Upper lobe of right lung (tissue), 1 donor: ENCODE results near the gene BICDL1. TPM values are rescaled to one million over a fixed set of nuclear protein-coding genes. Genes with fewer than 3 reads are reported as not detected.

Experiments
- ATAC-seq: fragments of 200-7000 bp; cut with Tn5 transposase; one replicate; pipeline ENCODE4 v1.9.1; 2020; ENCODE audit warnings: mild to moderate bottlenecking, moderate library complexity
- DNase-seq: peaks from one replicate; pipeline ENCODE4 v3.0.0-alpha.2; 2020
- H3K27ac ChIP-seq: fragments of 200-600 bp; one replicate; pipeline ENCODE4 v1.8.0; 2022
- H3K27me3 ChIP-seq: fragments of 200-600 bp; one replicate; pipeline ENCODE4 v1.8.0; 2022; ENCODE audit warnings: mild to moderate bottlenecking
- H3K36me3 ChIP-seq: fragments of 200-600 bp; one replicate; pipeline ENCODE4 v1.8.0; 2022
- H3K4me1 ChIP-seq: fragments of 200-600 bp; one replicate; pipeline ENCODE4 v1.8.0; 2022
- H3K4me3 ChIP-seq: fragments of 200-600 bp; one replicate; pipeline ENCODE4 v1.8.0; 2022; ENCODE audit warnings: mild to moderate bottlenecking
- H3K9me3 ChIP-seq: fragments of 200-600 bp; one replicate; pipeline ENCODE4 v1.8.0; 2022
- intact Hi-C: fragments of 100-400 bp; cut with DNase I; formaldehyde crosslinking; loops from one replicate; pipeline ENCODE4 v1.11.0; 2022
- total RNA-seq: library from RNA; stranded (reverse); fragmentation: NEBNext Ultra II Directional; extraction: Animal tissue kit (Norgen Biotek cat#: 25700); gene quantifications from one replicate; pipeline ENCODE4 v1.2.1, GENCODE V29; 2021
- TF ChIP-seq, protein P1 (sequence below): fragments of 200-600 bp; IDR thresholded peaks from one replicate; pipeline ENCODE4 v1.8.0; 2022; ENCODE audit warnings: antibody characterized with exemption
- donor health status: DM: no; HTN: yes; CAD: no; lungs with severe emphysema.

The BICDL1 gene
- total RNA-seq, 1 donor from 2014 or later: 20.6 TPM

DNA sequence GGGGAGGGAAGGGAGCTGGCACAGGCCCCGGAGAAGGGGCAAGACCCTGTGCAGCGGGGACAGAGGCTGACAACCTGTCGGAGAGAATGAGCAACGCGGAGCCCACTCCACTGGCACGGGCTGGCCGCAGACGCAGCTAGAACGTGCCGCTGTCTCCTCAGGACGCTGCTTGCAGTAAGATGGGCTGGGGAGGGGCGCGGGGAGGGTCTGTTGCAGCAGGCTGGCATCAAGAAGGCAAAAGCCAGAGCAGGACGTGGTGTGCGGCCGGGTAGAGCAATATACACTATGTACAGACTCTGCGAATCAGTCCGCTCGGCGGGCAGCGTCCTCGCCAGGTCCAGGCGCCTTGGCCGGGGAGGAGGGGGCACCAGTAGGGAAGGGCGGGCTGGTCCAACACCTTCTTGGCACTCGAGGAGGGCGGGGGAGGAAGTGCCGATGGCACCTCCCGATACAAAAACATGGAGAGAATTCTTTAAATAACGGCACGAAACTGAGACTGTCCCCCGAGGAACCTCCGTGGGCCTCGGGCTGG, 107.7 kb downstream of the BICDL1 start:
- Histone ChIP-seq H3K4me3 (no peak overlapping the region), H3K9me3 (no peaks in the 10 kb centered on the region), H3K4me1 (peaks cover 14% of the 10 kb centered on the region), H3K27ac (no peak overlapping the region), H3K27me3 (no peaks in the 10 kb centered on the region), H3K36me3 (peaks cover 53% of the 10 kb centered on the region)
- intact Hi-C loops: no loop called here
- TF ChIP-seq, protein P1, sequence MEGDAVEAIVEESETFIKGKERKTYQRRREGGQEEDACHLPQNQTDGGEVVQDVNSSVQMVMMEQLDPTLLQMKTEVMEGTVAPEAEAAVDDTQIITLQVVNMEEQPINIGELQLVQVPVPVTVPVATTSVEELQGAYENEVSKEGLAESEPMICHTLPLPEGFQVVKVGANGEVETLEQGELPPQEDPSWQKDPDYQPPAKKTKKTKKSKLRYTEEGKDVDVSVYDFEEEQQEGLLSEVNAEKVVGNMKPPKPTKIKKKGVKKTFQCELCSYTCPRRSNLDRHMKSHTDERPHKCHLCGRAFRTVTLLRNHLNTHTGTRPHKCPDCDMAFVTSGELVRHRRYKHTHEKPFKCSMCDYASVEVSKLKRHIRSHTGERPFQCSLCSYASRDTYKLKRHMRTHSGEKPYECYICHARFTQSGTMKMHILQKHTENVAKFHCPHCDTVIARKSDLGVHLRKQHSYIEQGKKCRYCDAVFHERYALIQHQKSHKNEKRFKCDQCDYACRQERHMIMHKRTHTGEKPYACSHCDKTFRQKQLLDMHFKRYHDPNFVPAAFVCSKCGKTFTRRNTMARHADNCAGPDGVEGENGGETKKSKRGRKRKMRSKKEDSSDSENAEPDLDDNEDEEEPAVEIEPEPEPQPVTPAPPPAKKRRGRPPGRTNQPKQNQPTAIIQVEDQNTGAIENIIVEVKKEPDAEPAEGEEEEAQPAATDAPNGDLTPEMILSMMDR: no peak
- ATAC-seq (no peak), DNase-seq (no peak)

DNA sequence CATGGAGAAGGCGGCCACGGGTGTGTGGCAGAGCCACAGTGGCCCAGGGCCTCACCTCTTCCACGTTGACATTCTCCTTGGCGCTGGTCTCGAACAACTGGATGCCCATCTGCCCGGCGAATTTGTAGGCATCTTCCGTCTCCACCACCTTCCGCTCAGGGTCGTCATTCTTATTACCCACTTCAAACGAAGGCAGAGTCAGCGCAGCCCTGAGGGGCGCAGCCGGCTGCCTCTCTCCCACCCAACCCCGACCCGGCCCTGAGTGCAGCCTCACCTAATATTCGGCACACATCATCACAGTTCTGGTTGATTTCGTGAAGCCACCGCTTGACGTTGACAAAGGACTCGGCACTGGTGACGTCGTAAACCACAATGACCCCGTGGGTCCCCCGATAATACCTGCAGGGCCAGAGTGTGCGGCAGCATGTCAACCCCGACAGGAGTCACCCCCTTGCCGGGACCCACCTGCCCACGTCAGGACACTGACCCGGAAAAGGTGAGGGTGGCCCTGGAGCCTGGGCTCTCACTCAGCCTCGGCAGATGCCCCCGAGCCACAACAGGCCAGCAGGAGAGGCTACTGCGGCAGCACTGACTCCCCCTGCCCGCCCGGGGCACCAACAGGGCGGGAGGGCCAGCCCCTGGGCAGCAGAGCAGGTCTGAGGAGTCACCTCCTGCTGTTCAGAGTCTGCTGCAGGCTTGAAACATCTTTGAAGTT, 109.9 kb downstream of the BICDL1 start:
- Histone ChIP-seq H3K27me3 (no peaks in the 10 kb centered on the region), H3K9me3 (no peaks in the 10 kb centered on the region), H3K4me3 (no peak overlapping the region), H3K27ac (no peak overlapping the region), H3K4me1 (peaks cover 19% of the 10 kb centered on the region), H3K36me3 (peaks cover 67% of the 10 kb centered on the region)
- intact Hi-C loops: no loop called here
- TF ChIP-seq, protein P1: no peak
- ATAC-seq: no peak
- no peak for DNase-seq

DNA sequence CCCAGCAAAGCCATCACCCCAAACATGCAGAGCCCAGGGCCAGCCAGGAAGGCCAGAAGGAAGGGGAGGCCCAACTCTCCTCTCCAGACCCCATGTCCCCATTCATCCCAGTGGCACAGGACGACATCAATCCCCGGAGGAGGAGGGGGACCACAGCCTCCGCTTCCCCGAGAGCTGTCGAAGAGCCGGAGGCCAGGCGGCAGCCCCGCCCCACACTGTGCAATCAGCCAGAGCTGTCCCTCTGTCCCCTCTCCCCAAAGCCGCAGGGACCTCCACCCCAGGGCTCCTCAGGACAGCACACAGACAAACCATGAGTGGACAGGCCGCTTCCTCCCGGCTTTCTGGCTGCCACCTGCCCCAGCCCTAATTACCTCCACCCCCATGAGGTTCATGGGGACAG, 110.7 kb downstream of the BICDL1 start:
- TF ChIP-seq, protein P1: no peak
- Histone ChIP-seq H3K27ac (no peak overlapping the region), H3K9me3 (no peaks in the 10 kb centered on the region), H3K4me3 (no peak overlapping the region), H3K36me3 (peaks cover 70% of the 10 kb centered on the region), H3K4me1 (peaks cover 19% of the 10 kb centered on the region), H3K27me3 (no peaks in the 10 kb centered on the region)
- ATAC-seq: no peak
- no peak for DNase-seq
- intact Hi-C loops: no loop called here

DNA sequence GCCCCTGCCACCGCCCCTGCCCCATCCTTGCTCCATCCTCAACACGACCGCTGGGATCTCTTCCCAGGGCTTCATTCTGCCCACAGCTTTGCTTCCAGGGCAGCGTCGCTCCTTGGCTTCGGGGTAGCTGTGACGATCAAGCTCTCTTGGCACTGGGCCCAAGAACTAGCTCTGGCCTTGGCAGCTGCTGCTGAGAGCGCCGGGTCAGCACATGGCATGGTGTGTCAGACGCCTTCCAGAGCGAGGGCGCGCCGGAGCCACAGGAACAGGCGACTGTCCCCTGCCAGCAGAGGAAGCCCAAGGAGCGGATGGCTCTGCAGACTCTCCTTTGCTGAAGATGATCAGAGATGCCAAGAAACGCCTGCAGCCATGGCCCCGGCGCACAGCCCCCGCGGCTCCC, 111.6 kb downstream of the BICDL1 start:
- Histone ChIP-seq H3K9me3 (no peaks in the 10 kb centered on the region), H3K4me3 (no peak overlapping the region), H3K27me3 (no peaks in the 10 kb centered on the region), H3K27ac (no peak overlapping the region), H3K4me1 (peaks cover 19% of the 10 kb centered on the region), H3K36me3 (peaks cover 70% of the 10 kb centered on the region)
- DNase-seq: no peak
- TF ChIP-seq, protein P1: no peak
- intact Hi-C loops: no loop called here
- ATAC-seq: no peak

DNA sequence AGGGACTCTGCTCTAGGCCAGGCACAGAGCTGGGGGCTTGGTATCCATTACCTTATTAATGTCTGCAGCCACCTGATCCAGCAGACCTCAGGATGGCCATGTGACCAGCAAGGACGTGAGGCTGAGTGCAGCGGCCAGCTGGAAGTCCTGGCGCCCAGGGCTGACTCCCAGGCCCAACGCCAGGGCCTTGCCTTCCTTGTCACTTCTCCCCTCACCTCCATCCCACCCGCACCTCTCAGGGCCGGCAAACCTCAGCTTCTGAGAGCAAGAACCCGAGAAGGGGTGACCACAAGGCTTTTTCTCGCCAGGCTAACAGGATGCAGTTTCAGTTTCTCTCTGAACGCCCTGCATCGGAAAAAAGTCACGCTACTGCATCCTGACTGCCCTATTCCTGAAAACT, 112.1 kb downstream of the BICDL1 start:
- intact Hi-C loops: no loop called here
- ATAC-seq (no peak), DNase-seq (no peak)
- TF ChIP-seq, protein P1: no peak
- no peak overlapping the region for H3K27ac ChIP-seq
- no peaks in the 10 kb centered on the region for H3K9me3 ChIP-seq
- no peak overlapping the region for H3K4me3 ChIP-seq
- peaks cover 65% of the 10 kb centered on the region for H3K36me3 ChIP-seq
- no peaks in the 10 kb centered on the region for H3K27me3 ChIP-seq
- H3K4me1 ChIP-seq: peaks cover 19% of the 10 kb centered on the region
